ENCODE data around the gene SPATS2. TPM values are rescaled to one million over a fixed set of nuclear protein-coding genes. Genes with fewer than 3 reads are reported as not detected.
A peak's percentile ranks its signal among the peaks of the same experiment; 100 is the strongest.

The SPATS2 gene
- total and polyA plus RNA-seq, 7 donors = 4.4 to 10.6 (median 9.1) TPM

GRCh38 chr12:49536526-49537071 lies 169.3 kb downstream of the SPATS2 start:
- intact Hi-C loops (cut with DNase I) = loop anchor here in 1 of 2 donors (5.0 kb wide), 1 partner anchor 46 kb away; no protein-coding TSS in a partner anchor
- DNase-seq (no peak), ATAC-seq (no peak)
- TF ChIP-seq CTCF (IDR thresholded peaks at IDR 0.05) = no peak
- Histone ChIP-seq H3K36me3 (ENCODE audit: insufficient read depth in 1 of 2, low read depth in 1 of 2) (no peaks in the 10 kb centered on the region), H3K4me1 (peaks cover 6% of the 10 kb centered on the region), H3K9me3 (no peaks in the 10 kb centered on the region), H3K27me3 (ENCODE audit: insufficient read depth in 3 of 3, low read length in 2 of 3) (peaks cover 0 to 46% (median 28%) of the 10 kb centered on the region in 3 donors), H3K27ac (no peak overlapping the region), H3K4me3 (no peak overlapping the region)
- WGBS, 3 donors = 47 to 69% (median 51%) methylated on average over 3 of the region's 3 CpGs

- intact Hi-C loops (cut with DNase I) = loop anchor here in 1 of 2 donors (5.0 kb wide), 1 partner anchor 45 kb away; no protein-coding TSS in a partner anchor
- peak overlapping the region; percentile 66 for H3K4me3 ChIP-seq
- ATAC-seq (peak in 2 of 4 donors; percentile 8 to 16), DNase-seq (no peak)
- no peaks in the 10 kb centered on the region for H3K36me3 ChIP-seq (ENCODE audit: insufficient read depth in 1 of 2, low read depth in 1 of 2)
- peaks cover 6% of the 10 kb centered on the region for H3K4me1 ChIP-seq
- H3K27ac ChIP-seq = no peak overlapping the region
- no peak for TF ChIP-seq CTCF (IDR thresholded peaks at IDR 0.05)
- peaks cover 0 to 47% (median 28%) of the 10 kb centered on the region in 3 donors for H3K27me3 ChIP-seq (ENCODE audit: insufficient read depth in 3 of 3, low read length in 2 of 3)
- WGBS, 3 donors = 12 to 17% (median 15%) methylated on average over 13 of the region's 13 CpGs
- H3K9me3 ChIP-seq = no peaks in the 10 kb centered on the region
Observed at GRCh38 chr12:49537231-49537751, 170.0 kb downstream of the SPATS2 start.

- Histone ChIP-seq H3K9me3 (no peaks in the 10 kb centered on the region), H3K27me3 (ENCODE audit: insufficient read depth in 3 of 3, low read length in 2 of 3) (peaks cover 0 to 50% (median 29%) of the 10 kb centered on the region in 3 donors), H3K36me3 (ENCODE audit: insufficient read depth in 1 of 2, low read depth in 1 of 2) (no peaks in the 10 kb centered on the region), H3K4me3 (peak overlapping the region; percentile 66), H3K4me1 (peaks cover 6% of the 10 kb centered on the region), H3K27ac (no peak overlapping the region)
- WGBS, 3 donors = 1% methylated on average over 39 to 61 of the region's 61 CpGs
- DNase-seq (no peak), ATAC-seq (peak in 3 of 4 donors; percentile 13 to 41 (median 22))
- intact Hi-C loops (cut with DNase I) = loop anchor here in 1 of 2 donors (5.0 kb wide), 1 partner anchor 44 kb away; no protein-coding TSS in a partner anchor
- no peak for TF ChIP-seq CTCF (IDR thresholded peaks at IDR 0.05)
Observed at GRCh38 chr12:49537752-49538509, 170.7 kb downstream of the SPATS2 start.

DNA sequence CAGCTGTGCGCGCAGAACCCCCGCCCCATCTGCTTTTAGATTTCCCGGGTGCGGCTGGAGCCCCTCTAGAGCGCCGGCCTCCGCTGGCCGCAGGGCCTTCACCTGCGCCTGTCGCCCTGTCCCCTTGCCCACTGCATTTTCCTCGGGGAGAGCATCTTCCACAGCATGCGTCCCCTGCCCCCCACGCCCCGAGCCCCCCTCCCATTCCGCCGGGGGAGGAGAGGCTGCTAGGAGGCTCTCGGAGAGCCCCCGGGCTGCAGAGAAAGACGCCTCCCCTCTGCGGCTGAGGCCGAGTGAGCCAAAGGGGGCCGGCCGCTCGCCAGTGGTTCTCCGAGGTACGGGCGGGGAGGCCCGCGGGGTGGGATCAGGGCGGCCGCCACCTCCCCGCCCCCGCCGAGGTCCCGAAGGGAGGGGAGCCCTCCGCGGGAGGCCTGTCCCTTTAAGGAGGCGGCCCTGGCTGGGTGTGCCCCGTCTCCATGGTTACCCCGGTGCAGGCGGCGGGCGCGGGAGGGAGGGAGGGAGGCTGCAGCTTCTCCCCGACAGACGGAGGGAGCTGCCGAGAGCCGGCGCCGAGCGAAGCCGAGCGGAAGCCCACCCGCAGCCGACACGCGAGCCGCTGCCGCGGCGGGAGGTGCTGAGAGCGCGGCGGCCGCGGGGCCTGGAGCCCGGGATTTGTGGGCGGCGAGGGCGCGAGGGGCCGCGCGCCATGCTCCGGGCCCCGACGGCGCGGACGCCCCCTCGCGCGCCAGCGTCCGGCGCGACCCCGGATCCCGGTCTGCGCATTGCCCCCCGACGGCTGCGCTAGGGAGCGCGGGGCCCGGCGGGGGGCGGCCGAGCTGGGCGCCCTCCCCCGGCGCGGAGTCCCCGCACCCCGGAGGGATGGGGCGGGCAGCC lies 171.5 kb downstream of the SPATS2 start, which contains the start of gene KCNH3:
Gene KCNH3 (plus strand): TSS at position 521 of the 894 bp plus-strand sequence. CDS start 387 bp downstream, outside the sequence.
- no peak within 1 kb of the TSS for H3K27ac ChIP-seq
- H3K4me3 ChIP-seq = peak within 1 kb of the TSS; percentile 66
- peaks cover 0 to 50% (median 29%) of the 10 kb centered on the region in 3 donors for H3K27me3 ChIP-seq (ENCODE audit: insufficient read depth in 3 of 3, low read length in 2 of 3)
- intact Hi-C loops (cut with DNase I) = loop anchor here in 1 of 2 donors (5.0 kb wide), 1 partner anchor 44 kb away; no protein-coding TSS in a partner anchor
- DNase-seq (peak; percentile 79 to 88), ATAC-seq (peak; percentile 72 to 82 (median 76))
- H3K36me3 ChIP-seq (ENCODE audit: insufficient read depth in 1 of 2, low read depth in 1 of 2) = no peaks in the 10 kb centered on the region
- no peak for TF ChIP-seq CTCF (IDR thresholded peaks at IDR 0.05)
- 1 to 2% (median 2%) methylated on average over 27 to 107 of the region's 107 CpGs for WGBS, 3 donors
- peaks cover 6% of the 10 kb centered on the region for H3K4me1 ChIP-seq
- no peaks in the 10 kb centered on the region for H3K9me3 ChIP-seq
